Neural cell (in vitro differentiated cells): ENCODE results near the gene HSBP1L1. TPM values are rescaled to one million over a fixed set of nuclear protein-coding genes. Genes with fewer than 3 reads are reported as not detected.

Source experiments
- H2AFZ ChIP-seq: fragments of 200-600, 300-800 bp; sonication (generic), shearing (Covaris generic); 2 replicates; pipeline ENCODE4 v1.6.0; 2014; ENCODE audit warnings: low read depth, mild to moderate bottlenecking, antibody characterized with exemption, low read length, moderate library complexity
- H3F3A ChIP-seq: fragments of 200-600 bp; shearing (Covaris generic); 2 replicates; pipeline ENCODE4 v1.6.1; 2016; ENCODE audit warnings: mild to moderate bottlenecking, moderate library complexity, mixed read lengths, antibody characterized with exemption, low read length; ENCODE audit not compliant: insufficient read depth, poor library complexity, severe bottlenecking
- H3K27ac ChIP-seq: fragments of 200-600, 300-800 bp; sonication (generic), shearing (Covaris generic); 2 replicates; pipeline ENCODE4 v1.5.1; 2014; ENCODE audit warnings: mild to moderate bottlenecking, low read length, moderate library complexity
- H3K27me3 ChIP-seq: fragments of 300-800, 200-600 bp; sonication (generic), shearing (Covaris generic); 2 replicates; pipeline ENCODE4 v1.6.0; 2014; ENCODE audit warnings: mild to moderate bottlenecking, low read depth, low read length, moderate library complexity; ENCODE audit not compliant: insufficient read depth
- H3K36me3 ChIP-seq: fragments of 300-800, 200-600 bp; sonication (generic), shearing (Covaris generic); 2 replicates; pipeline ENCODE4 v1.5.1; 2014; ENCODE audit warnings: mild to moderate bottlenecking, antibody characterized with exemption, low read length, moderate library complexity; ENCODE audit not compliant: insufficient read depth
- H3K4me2 ChIP-seq: fragments of 300-800, 200-600 bp; sonication (generic), shearing (Covaris generic); 2 replicates; pipeline ENCODE4 v1.6.0; 2014; ENCODE audit warnings: mild to moderate bottlenecking, low read length
- H3K4me3 ChIP-seq: fragments of 300-800, 200-600 bp; sonication (generic), shearing (Covaris generic); 2 replicates; pipeline ENCODE4 v1.5.1; 2014; ENCODE audit warnings: mild to moderate bottlenecking, low read length, moderate library complexity
- H3K79me2 ChIP-seq: fragments of 200-600 bp; shearing (Covaris generic); replicated peaks from 2 replicates; pipeline ENCODE4 v1.6.0; 2014; ENCODE audit warnings: mild to moderate bottlenecking, low read length, moderate library complexity; ENCODE audit not compliant: insufficient read depth
- H3K9ac ChIP-seq: fragments of 300-800, 200-600 bp; sonication (generic), shearing (Covaris generic); 2 replicates; pipeline ENCODE4 v1.6.1; 2016; ENCODE audit warnings: mild to moderate bottlenecking, low read length, mixed read lengths
- H3K9me2 ChIP-seq: fragments of 200-600 bp; shearing (Covaris generic); 2 replicates; pipeline ENCODE4 v1.6.1; 2016; ENCODE audit warnings: mild to moderate bottlenecking, low read length, mixed read lengths; ENCODE audit not compliant: insufficient read depth
- H3K9me3 ChIP-seq: fragments of 200-600, 300-800 bp; sonication (generic), shearing (Covaris generic); 2 replicates; pipeline ENCODE4 v1.6.1; 2016; ENCODE audit warnings: mild to moderate bottlenecking, mixed run types, low read length, moderate library complexity, mixed read lengths
- H4K20me1 ChIP-seq: fragments of 200-600 bp; shearing (Covaris generic); 2 replicates; pipeline ENCODE4 v1.6.1; 2016; ENCODE audit warnings: mild to moderate bottlenecking, mixed run types; ENCODE audit not compliant: insufficient read depth
- CTCF ChIP-seq: fragments of 450-650 bp; IDR thresholded peaks from 2 replicates; pipeline ENCODE4 v1.5.1; 2014; ENCODE audit warnings: antibody characterized with exemption, mild to moderate bottlenecking, moderate library complexity; ENCODE audit not compliant: poor library complexity, severe bottlenecking
- EP300 ChIP-seq: fragments of 450-650 bp; conservative IDR thresholded peaks from 2 replicates; pipeline ENCODE4 v1.6.1; 2014; ENCODE audit warnings: antibody characterized with exemption, mild to moderate bottlenecking, moderate library complexity; ENCODE audit not compliant: poor library complexity, severe bottlenecking
- EZH2 ChIP-seq: fragments of 200-600, 300-800 bp; shearing (Covaris generic), sonication (generic); IDR thresholded peaks from 2 replicates; pipeline ENCODE4 v1.6.1; 2014; ENCODE audit warnings: antibody characterized with exemption, low read length, borderline replicate concordance, mild to moderate bottlenecking; ENCODE audit not compliant: insufficient read depth, poor library complexity, severe bottlenecking
- MXI1 ChIP-seq: fragments of 450-650 bp; conservative IDR thresholded peaks from 2 replicates; pipeline ENCODE4 v1.6.1; 2014; ENCODE audit warnings: antibody characterized with exemption, mild to moderate bottlenecking; ENCODE audit not compliant: poor library complexity, severe bottlenecking
- POLR2AphosphoS5 ChIP-seq: IDR thresholded peaks from 2 replicates; pipeline ENCODE4 v1.6.1; 2012
- RAD21 ChIP-seq: fragments of 450-650 bp; conservative IDR thresholded peaks from 2 replicates; pipeline ENCODE4 v1.6.1; 2014; ENCODE audit warnings: antibody characterized with exemption, mild to moderate bottlenecking, moderate library complexity
- REST ChIP-seq: IDR thresholded peaks from 2 replicates; pipeline ENCODE4 v1.6.1; 2012; ENCODE audit warnings: borderline replicate concordance
- SMC3 ChIP-seq: fragments of 450-650 bp; conservative IDR thresholded peaks from 2 replicates; pipeline ENCODE4 v1.6.1; 2014; ENCODE audit warnings: antibody characterized with exemption, mild to moderate bottlenecking, moderate library complexity; ENCODE audit not compliant: poor library complexity
- TAF1 ChIP-seq: IDR thresholded peaks from 2 replicates; pipeline ENCODE4 v1.6.1; 2012; ENCODE audit warnings: low read depth
- polyA plus RNA-seq: library from polyadenylated mRNA; depleted of rRNA; stranded (reverse); fragments of >200 nt; gene quantifications from 2 replicates; pipeline ENCODE4 v1.2.3, GENCODE V29; 2014

HSBP1L1 gene
- polyA plus RNA-seq, 1 donor from 2014 or later: 0.84 TPM

GRCh38 chr18:79980585-79980984 is 16.1 kb downstream of the HSBP1L1 start:
- TF ChIP-seq MXI1 (no peak), EZH2 (no peak), RAD21 (no peak), EP300 (no peak), POLR2AphosphoS5 (no peak), TAF1 (no peak), CTCF (no peak), REST (no peak), SMC3 (no peak)
- no peaks in the 10 kb centered on the region for H3F3A ChIP-seq
- peaks cover 87% of the 10 kb centered on the region for H3K79me2 ChIP-seq
- H3K9me2 ChIP-seq: no peaks in the 10 kb centered on the region
- no peak overlapping the region for H3K4me2 ChIP-seq
- no peaks in the 10 kb centered on the region for H3K36me3 ChIP-seq
- no peak overlapping the region for H2AFZ ChIP-seq
- peaks cover 4% of the 10 kb centered on the region for H4K20me1 ChIP-seq
- no peak overlapping the region for H3K27ac ChIP-seq
- no peaks in the 10 kb centered on the region for H3K27me3 ChIP-seq
- H3K9me3 ChIP-seq: no peaks in the 10 kb centered on the region
- no peak overlapping the region for H3K4me3 ChIP-seq
- no peak overlapping the region for H3K9ac ChIP-seq

- Histone ChIP-seq H3K4me3 (no peak overlapping the region), H3K27ac (no peak overlapping the region)
These were observed 18.3 kb downstream of the HSBP1L1 start for GRCh38 chr18:79982736-79983135.

More at GRCh38 chr18:79982736-79983135, 18.3 kb downstream of the HSBP1L1 start:
- Histone ChIP-seq H3K9ac (no peak overlapping the region), H3K9me2 (no peaks in the 10 kb centered on the region), H2AFZ (no peak overlapping the region), H3K9me3 (no peaks in the 10 kb centered on the region), H3K4me2 (no peak overlapping the region), H4K20me1 (peaks cover 4% of the 10 kb centered on the region), H3K79me2 (peaks cover 93% of the 10 kb centered on the region), H3K36me3 (no peaks in the 10 kb centered on the region), H3F3A (no peaks in the 10 kb centered on the region), H3K27me3 (no peaks in the 10 kb centered on the region)
- TF ChIP-seq SMC3 (no peak), TAF1 (no peak), REST (no peak), MXI1 (no peak), CTCF (no peak), EZH2 (no peak), EP300 (no peak), POLR2AphosphoS5 (no peak), RAD21 (no peak)
